GM06990 (cell line): ENCODE data around the gene RABGAP1.

Source experiments
- DNase-seq: peaks from one replicate; pipeline ENCODE4 v3.0.0-alpha.2; 2011; ENCODE audit not compliant: insufficient read length; ENCODE audit errors: extremely low read depth
- H3K27me3 ChIP-seq: replicated peaks from 2 replicates; pipeline ENCODE4 v1.6.0; 2011; ENCODE audit warnings: low read length; ENCODE audit not compliant: control insufficient read depth, insufficient read depth
- H3K36me3 ChIP-seq: 2 replicates; pipeline ENCODE4 v1.5.1; 2011; ENCODE audit warnings: low read length; ENCODE audit not compliant: control insufficient read depth, insufficient read depth
- H3K4me3 ChIP-seq: replicated peaks from 2 replicates; pipeline ENCODE4 v1.5.1; 2011; ENCODE audit warnings: low read depth, mild to moderate bottlenecking, control low read depth, low read length
- CTCF ChIP-seq: IDR thresholded peaks from 2 replicates; pipeline ENCODE4 v1.5.1; 2011; ENCODE audit warnings: low read length, control low read depth, mild to moderate bottlenecking, inconsistent platforms; ENCODE audit not compliant: insufficient read depth, poor library complexity, severe bottlenecking

RABGAP1 gene

GRCh38 chr9:122949696-122950095 is 8.9 kb downstream of the RABGAP1 start:
- no peak for DNase-seq
- TF ChIP-seq CTCF: no peak
- H3K4me3 ChIP-seq: no peak overlapping the region
- no peaks in the 10 kb centered on the region; the same call in 1 of the 2 replicates for H3K36me3 ChIP-seq
- no peaks in the 10 kb centered on the region for H3K27me3 ChIP-seq

- Histone ChIP-seq H3K27me3 (no peaks in the 10 kb centered on the region), H3K36me3 (no peaks in the 10 kb centered on the region; the same call in 1 of the 2 replicates), H3K4me3 (no peak overlapping the region)
- no peak for DNase-seq
- TF ChIP-seq CTCF: no peak
Observed at GRCh38 chr9:122950263-122950662, 9.4 kb downstream of the RABGAP1 start.

- no peak overlapping the region for H3K4me3 ChIP-seq
- H3K27me3 ChIP-seq: no peaks in the 10 kb centered on the region
- no peaks in the 10 kb centered on the region; the same call in 1 of the 2 replicates for H3K36me3 ChIP-seq
- TF ChIP-seq CTCF: no peak
- DNase-seq: no peak
Observed at GRCh38 chr9:122951056-122951455, 10.2 kb downstream of the RABGAP1 start.

- no peak for TF ChIP-seq CTCF
- H3K4me3 ChIP-seq: no peak overlapping the region
- DNase-seq: no peak
- no peaks in the 10 kb centered on the region for H3K27me3 ChIP-seq
- H3K36me3 ChIP-seq: no peaks in the 10 kb centered on the region; the same call in 1 of the 2 replicates
Observed at GRCh38 chr9:122954253-122954691, 13.5 kb downstream of the RABGAP1 start.

- H3K4me3 ChIP-seq: no peak overlapping the region
- DNase-seq: no peak
- H3K27me3 ChIP-seq: no peaks in the 10 kb centered on the region
- TF ChIP-seq CTCF: no peak
- H3K36me3 ChIP-seq: no peaks in the 10 kb centered on the region; the same call in 1 of the 2 replicates
Observed at GRCh38 chr9:122955961-122956360, 15.1 kb downstream of the RABGAP1 start.

GRCh38 chr9:122961139-122961538 is 20.3 kb downstream of the RABGAP1 start:
- H3K36me3 ChIP-seq: no peaks in the 10 kb centered on the region; the same call in none of the 2 replicates
- no peaks in the 10 kb centered on the region for H3K27me3 ChIP-seq
- TF ChIP-seq CTCF: no peak
- no peak overlapping the region for H3K4me3 ChIP-seq
- no peak for DNase-seq
